ENCODE data around the gene MORN5.

- TF ChIP-seq POLR2A (IDR thresholded peaks at IDR 0.05) (no peak), CTCF (IDR thresholded peaks at IDR 0.05) (no peak)
Measured at GRCh38 chr9:122205176-122205575, 45.5 kb downstream of the MORN5 start.

All from tibial nerve (tissue), 3 donors.